Testis (tissue), 2 donors: ENCODE data around the gene MYBPC2.

ENCODE experiments used
- CTCF ChIP-seq, 3 experiments: fragments of 450-650 bp in 2 of 3; fragments of 200-600 bp in 1 of 3; sonication (generic) in 1 of 3; IDR thresholded peaks; one replicate each; pipeline ENCODE4 v1.5.1; 2016 to 2019; ENCODE audit warnings: antibody characterized with exemption in 3 of 3, mild to moderate bottlenecking in 2 of 3, moderate library complexity in 1 of 3
- POLR2A ChIP-seq: fragments of 450-650 bp; IDR thresholded peaks from one replicate; pipeline ENCODE4 v1.6.1; 2017; ENCODE audit warnings: antibody characterized with exemption, mild to moderate bottlenecking, moderate library complexity

GRCh38 chr19:50482271-50482855 is 49.7 kb downstream of the MYBPC2 start:
- TF ChIP-seq CTCF (IDR thresholded peaks at IDR 0.05), result no peak
- no peak for TF ChIP-seq POLR2A
